H1 (cell line): ENCODE data around the gene DHCR7. TPM values are rescaled to one million over a fixed set of nuclear protein-coding genes. Genes with fewer than 3 reads are reported as not detected.

Experiments used
- CTCF ChIA-PET: fragments of 300-600 bp; sonication (Branson Sonifier 250); formaldehyde crosslinking; loops from one replicate; lab custom pipeline; 2021; ENCODE audit not compliant: partially characterized antibody; lab: Charles Lee
- POLR2A ChIA-PET: fragments of 300-600 bp; sonication (Branson Sonifier 250); formaldehyde crosslinking; loops from one replicate; lab custom pipeline; 2021; ENCODE audit warnings: inconsistent platforms; ENCODE audit not compliant: partially characterized antibody; lab: Charles Lee
- DNase-seq, 2 experiments: peaks; one replicate each; pipeline versions ENCODE4 v3.0.0 to v3.0.0-alpha.2; 2010 to 2022; ENCODE audit warnings: low spot score in 2 of 2, low read depth in 1 of 2, mixed read lengths in 1 of 2
- FAIRE-seq: peaks from 2 replicates; lab custom pipeline; 2011; peaks lifted over from hg19 to GRCh38; lab: Jason Lieb, UNC
- H2AFZ ChIP-seq: 2 replicates; pipeline ENCODE4 v1.8.1; 2012; ENCODE audit warnings: low read length, inconsistent platforms
- H2AK5ac ChIP-seq: 2 replicates; pipeline ENCODE4 v1.6.1; 2013; ENCODE audit warnings: low read depth, low read length
- H2BK120ac ChIP-seq: replicated peaks from 2 replicates; pipeline ENCODE3; 2013; ENCODE audit warnings: low read depth, low read length, inconsistent platforms
- H2BK12ac ChIP-seq: 2 replicates; pipeline ENCODE4 v1.6.1; 2013; ENCODE audit warnings: low read depth, low read length
- H2BK15ac ChIP-seq: 2 replicates; pipeline ENCODE4 v1.6.1; 2013; ENCODE audit warnings: low read length
- H2BK20ac ChIP-seq: 2 replicates; pipeline ENCODE4 v1.6.1; 2013; ENCODE audit warnings: low read length
- H2BK5ac ChIP-seq: 2 replicates; pipeline ENCODE4 v1.6.1; 2013; ENCODE audit warnings: low read depth, low read length
- H3K14ac ChIP-seq: 2 replicates; pipeline ENCODE4 v1.6.1; 2013; ENCODE audit warnings: inconsistent platforms; ENCODE audit not compliant: insufficient read length
- H3K18ac ChIP-seq: 2 replicates; pipeline ENCODE4 v1.6.1; 2013; ENCODE audit warnings: low read length; ENCODE audit errors: extremely low read depth
- H3K23ac ChIP-seq: 2 replicates; pipeline ENCODE4 v1.6.1; 2013; ENCODE audit warnings: inconsistent platforms; ENCODE audit not compliant: insufficient read length
- H3K23me2 ChIP-seq: 2 replicates; pipeline ENCODE4 v1.6.1; 2013; ENCODE audit warnings: low read depth, low read length
- H3K27ac ChIP-seq: 2 replicates; pipeline ENCODE4 v1.6.1; 2011; ENCODE audit warnings: low read depth, low read length, inconsistent platforms
- H3K27me3 ChIP-seq, 4 experiments: replicated peaks in 1 of 4; 1 replicate in 1 of 4; 2 replicates in 3 of 4; pipeline versions ENCODE4 v1.6.1 to v1.8.1; 2011 to 2013; ENCODE audit warnings: low read length in 3 of 4, mild to moderate bottlenecking in 3 of 4, inconsistent platforms in 2 of 4, mixed read lengths in 2 of 4, moderate library complexity in 1 of 4; ENCODE audit not compliant: control insufficient read depth in 3 of 4, insufficient read depth in 3 of 4; ENCODE audit errors: extremely low read depth in 1 of 4
- H3K36me3 ChIP-seq, 4 experiments: 2 replicates each; pipeline versions ENCODE4 v1.6.1 to v1.8.1; 2011 to 2013; ENCODE audit warnings: mild to moderate bottlenecking in 4 of 4, low read length in 3 of 4, moderate library complexity in 2 of 4, control low read depth in 1 of 4, inconsistent platforms in 1 of 4; ENCODE audit not compliant: insufficient read depth in 4 of 4, control insufficient read depth in 2 of 4
- H3K4ac ChIP-seq: replicated peaks from 2 replicates; pipeline ENCODE3; 2013; ENCODE audit warnings: low read length, low read depth, mixed read lengths, inconsistent platforms; ENCODE audit not compliant: insufficient read length
- H3K4me1 ChIP-seq, 4 experiments: replicated peaks in 1 of 4; 1 replicate in 1 of 4; 2 replicates in 3 of 4; pipeline versions ENCODE4 v1.6.1 to v1.8.1; 2011 to 2013; ENCODE audit warnings: low read length in 3 of 4, inconsistent platforms in 2 of 4, mixed read lengths in 1 of 4; ENCODE audit not compliant: insufficient read depth in 4 of 4, control insufficient read depth in 3 of 4
- H3K4me2 ChIP-seq, 2 experiments: 2 replicates each; pipeline versions ENCODE4 v1.6.1 to v1.8.1; 2011 to 2013; ENCODE audit warnings: low read depth in 2 of 2, low read length in 2 of 2, control low read depth in 1 of 2, inconsistent platforms in 1 of 2, mild to moderate bottlenecking in 1 of 2; ENCODE audit not compliant: insufficient read depth in 1 of 2
- H3K4me3 ChIP-seq, 4 experiments: fragments of 200-600, 300-600 bp in 1 of 4; sonication (generic), shearing (Covaris generic), sonication (Bioruptor Twin) in 1 of 4; 2 replicates each; pipeline versions ENCODE4 v1.5.1 to v1.8.1; 2011 to 2016; ENCODE audit warnings: low read length in 4 of 4, low read depth in 3 of 4, control low read depth in 2 of 4, inconsistent platforms in 2 of 4, mild to moderate bottlenecking in 2 of 4, mixed read lengths in 1 of 4, moderate library complexity in 1 of 4; ENCODE audit not compliant: insufficient read depth in 2 of 4; ENCODE audit errors: extremely low read depth in 1 of 4
- H3K56ac ChIP-seq: replicated peaks from 2 replicates; pipeline ENCODE3; 2013; ENCODE audit warnings: low read depth, mild to moderate bottlenecking, mixed read lengths, low read length, inconsistent platforms; ENCODE audit not compliant: insufficient read length
- H3K79me1 ChIP-seq: 2 replicates; pipeline ENCODE4 v1.6.1; 2013; ENCODE audit warnings: low read depth, low read length, control low read depth
- H3K79me2 ChIP-seq, 2 experiments: 2 replicates each; pipeline versions ENCODE4 v1.6.1 to v1.8.1; 2012 to 2013; ENCODE audit warnings: low read length in 2 of 2, mild to moderate bottlenecking in 2 of 2, inconsistent platforms in 1 of 2; ENCODE audit not compliant: insufficient read depth in 2 of 2, control insufficient read depth in 1 of 2
- H3K9ac ChIP-seq, 4 experiments: replicated peaks in 1 of 4; 1 replicate in 1 of 4; 2 replicates in 3 of 4; pipeline versions ENCODE4 v1.6.1 to v1.8.1; 2011 to 2013; ENCODE audit warnings: low read depth in 3 of 4, low read length in 3 of 4, control low read depth in 2 of 4, mild to moderate bottlenecking in 2 of 4, moderate library complexity in 2 of 4, inconsistent platforms in 1 of 4; ENCODE audit errors: extremely low read depth in 1 of 4
- H3K9me3 ChIP-seq, 2 experiments: 2 replicates each; pipeline versions ENCODE4 v1.6.1 to v1.8.1; 2012 to 2013; ENCODE audit warnings: mild to moderate bottlenecking in 2 of 2, moderate library complexity in 2 of 2, control low read depth in 1 of 2, inconsistent platforms in 1 of 2, low read depth in 1 of 2, low read length in 1 of 2, mixed read lengths in 1 of 2; ENCODE audit not compliant: insufficient read depth in 2 of 2
- H4K20me1 ChIP-seq, 2 experiments: replicated peaks in 1 of 2; 2 replicates each; pipeline versions ENCODE3 to v1.8.1; 2011 to 2013; ENCODE audit warnings: inconsistent platforms in 2 of 2, low read length in 2 of 2, mild to moderate bottlenecking in 1 of 2; ENCODE audit not compliant: insufficient read depth in 2 of 2, control insufficient read depth in 1 of 2
- H4K5ac ChIP-seq: 2 replicates; pipeline ENCODE4 v1.6.1; 2013; ENCODE audit warnings: low read length, low read depth, mixed read lengths, inconsistent platforms; ENCODE audit not compliant: insufficient read length
- H4K8ac ChIP-seq: 2 replicates; pipeline ENCODE4 v1.8.0; 2013; ENCODE audit warnings: mild to moderate bottlenecking, moderate library complexity, low read length, inconsistent platforms; ENCODE audit not compliant: insufficient read depth; ENCODE audit errors: extremely low read depth
- H4K91ac ChIP-seq: replicated peaks from 2 replicates; pipeline ENCODE3; 2013; ENCODE audit warnings: low read length, mixed read lengths, inconsistent platforms; ENCODE audit not compliant: insufficient read length
- ASH2L ChIP-seq: fragments of 200-600, 300-600 bp; sonication (generic); IDR thresholded peaks from one replicate; pipeline ENCODE4 v1.7.1; 2017; ENCODE audit warnings: low read length
- CREB1 ChIP-seq: IDR thresholded peaks from 2 replicates; pipeline ENCODE4 v1.6.1; 2012; ENCODE audit warnings: inconsistent platforms
- MAFK ChIP-seq: IDR thresholded peaks from 2 replicates; pipeline ENCODE4 v1.6.1; 2012; ENCODE audit warnings: low read depth, mild to moderate bottlenecking, improper control_type of control experiment, low read length
- RXRA ChIP-seq: IDR thresholded peaks from 2 replicates; pipeline ENCODE4 v1.6.1; 2011; ENCODE audit warnings: low read depth, mild to moderate bottlenecking, low read length, moderate library complexity; ENCODE audit not compliant: insufficient read depth
- SIN3A ChIP-seq, 2 experiments: IDR thresholded peaks in 1 of 2; conservative IDR thresholded peaks in 1 of 2; 2 replicates each; pipeline ENCODE4 v1.6.1; 2011 to 2012; ENCODE audit warnings: low read length in 2 of 2, improper control_type of control experiment in 1 of 2, low read depth in 1 of 2, mild to moderate bottlenecking in 1 of 2
- WGBS, 2 experiments: shearing (Covaris generic) in 1 of 2; methylation state at CpG; one replicate each; pipeline versions ENCODE4 v1.1.6 to v1.1.7; 2013 to 2015; ENCODE audit warnings: low lambda C conversion rate in 2 of 2, mixed read lengths in 2 of 2, inconsistent platforms in 1 of 2, low coverage in 1 of 2, missing lambda C conversion rate in 1 of 2; ENCODE audit not compliant: insufficient replicate concordance in 2 of 2, insufficient coverage in 1 of 2, insufficient read length in 1 of 2; ENCODE audit errors: extremely low coverage in 1 of 2, missing lambda C conversion rate in 1 of 2; 5-methylcytosine and 5-hydroxymethylcytosine counted together
- polyA plus RNA-seq, 7 experiments: library from polyadenylated mRNA; depleted of rRNA in 3 of 7; stranded (reverse) in 5 of 7; unstranded in 2 of 7; fragments of >200 nt in 5 of 7; fragments of 200-250 nt in 2 of 7; gene quantifications; 1 replicate in 5 of 7; 2 replicates in 1 of 7; 4 replicates in 1 of 7; pipeline versions ENCODE4 v1.2.1 to v1.2.3, GENCODE V29; 2011 to 2013; ENCODE audit warnings: missing spikeins in 2 of 7, mixed read lengths in 2 of 7
- total RNA-seq: library from RNA; stranded (reverse); fragmentation: NEBNext Ultra II Directional; extraction: Animal tissue kit (Norgen Biotek cat#: 25700); gene quantifications from 2 replicates; pipeline ENCODE4 v1.2.1, GENCODE V29; 2021

DHCR7 gene
- total and polyA plus RNA-seq, 2 of the 8 experiments (the other 6 are each of a cell fraction or from before 2014, with no cell fraction given): 144 to 157 TPM

GRCh38 chr11:71451596-71452198 lies 3.5 kb upstream of the DHCR7 start:
- Histone ChIP-seq H2AFZ (no peak overlapping the region), H2AK5ac (no peak overlapping the region), H3K56ac (no peak overlapping the region), H2BK20ac (no peak overlapping the region), H3K4me2 (peak overlapping the region; percentile 73 to 97), H3K23me2 (peaks cover 21% of the 10 kb centered on the region), H3K79me2 (peaks cover 0 to 39% of the 10 kb centered on the region in 2 experiments; a peak in 3 of 4 replicates), H3K79me1 (peaks cover 8% of the 10 kb centered on the region), H4K8ac (no peak overlapping the region), H2BK15ac (no peak overlapping the region), H3K9ac (no peak overlapping the region), H2BK12ac (no peak overlapping the region), H3K23ac (no peak overlapping the region), H2BK120ac (no peak overlapping the region), H3K27me3 (no peaks in the 10 kb centered on the region), H4K91ac (no peak overlapping the region), H3K4me1 (peaks cover 3 to 17% (median 9%) of the 10 kb centered on the region in 4 experiments; a peak in 6 of 7 replicates), H2BK5ac (no peak overlapping the region), H3K9me3 (no peaks in the 10 kb centered on the region), H3K27ac (no peak overlapping the region), H4K20me1 (peaks cover 0 to 14% of the 10 kb centered on the region in 2 experiments), H3K18ac (0 out of 2 replicates have a peak overlapping the region, but pooled peaks have one; percentile 15), H3K4ac (no peak overlapping the region), H3K14ac (no peak overlapping the region), H4K5ac (no peak overlapping the region), H3K4me3 (peak overlapping the region; percentile 56 to 99 (median 78); a peak in 4 of 8 replicates), H3K36me3 (peaks cover 0 to 19% (median 3%) of the 10 kb centered on the region in 4 experiments; a peak in 3 of 8 replicates)
- FAIRE-seq: no peak
- DNase-seq: peak in 1 of 2 experiments; percentile 38
- ChIA-PET CTCF (interaction anchor here (1.0 kb wide), 2 partner anchors 32 to 365 kb away, joined by 4 read pairs; no protein-coding TSS in a partner anchor), POLR2A (interaction anchor here (1.3 to 1.6 kb wide), 2 partner anchors 11 to 114 kb away, joined by 4 to 5 read pairs; partner anchors contain the start of gene KRTAP5-10)
- TF ChIP-seq ASH2L (no peak), RXRA (no peak), SIN3A (conservative IDR thresholded peaks at IDR 0.05 in 1 of 2, IDR thresholded peaks at IDR 0.05 in 1 of 2; ENCODE audit: low read depth in 1 of 2, low read length in 2 of 2) (0 out of 4 replicates have a peak, but pooled peaks of 1 of the 2 experiments have one; percentile 22), MAFK (no peak), CREB1 (no peak)
- WGBS, 2 experiments: 50% methylated on average over 9 of the region's 9 CpGs; no CpG with 5 or more reads in 1 of the 2 experiments
